Left renal pelvis (tissue), 4 donors: ENCODE data around the gene PTH1R. TPM values are rescaled to one million over a fixed set of nuclear protein-coding genes. Genes with fewer than 3 reads are reported as not detected.

Experiments used
- DNase-seq, 4 donors: peaks; one replicate each; pipeline ENCODE4 v3.0.0-alpha.2; 2013; ENCODE audit warnings: low read depth in 4 of 4, low spot score in 3 of 4
- polyA plus RNA-seq, 4 donors: library from polyadenylated mRNA; unstranded; fragments of 120-200 nt; gene quantifications; one replicate each; pipeline ENCODE4 v1.2.1, GENCODE V29; 2013; ENCODE audit not compliant: insufficient read length in 4 of 4

The PTH1R gene
- polyA plus RNA-seq, 4 donors: 48.6 to 247 (median 162) TPM

DNA sequence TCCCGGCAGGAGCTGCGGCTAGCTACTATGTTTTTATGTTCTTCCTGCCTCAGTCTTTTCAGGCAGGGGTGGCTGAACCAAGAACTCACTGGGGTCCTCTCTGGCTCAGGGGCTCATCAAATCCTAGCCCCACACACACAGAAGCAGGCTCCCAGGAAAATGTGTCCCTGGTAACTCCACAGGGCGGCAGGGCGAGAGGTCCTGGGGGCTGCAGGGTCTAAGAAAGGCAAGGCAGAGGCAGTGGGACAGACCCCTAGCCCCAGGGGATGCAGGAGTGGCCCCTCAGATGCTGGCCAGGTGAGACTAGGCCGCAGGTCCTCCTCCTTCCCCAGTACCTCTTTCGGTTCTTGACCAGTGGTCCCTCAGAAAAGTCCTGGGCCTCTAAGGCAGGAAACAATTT, 48.9 kb downstream of the PTH1R start:
- DNase-seq: no peak

DNA sequence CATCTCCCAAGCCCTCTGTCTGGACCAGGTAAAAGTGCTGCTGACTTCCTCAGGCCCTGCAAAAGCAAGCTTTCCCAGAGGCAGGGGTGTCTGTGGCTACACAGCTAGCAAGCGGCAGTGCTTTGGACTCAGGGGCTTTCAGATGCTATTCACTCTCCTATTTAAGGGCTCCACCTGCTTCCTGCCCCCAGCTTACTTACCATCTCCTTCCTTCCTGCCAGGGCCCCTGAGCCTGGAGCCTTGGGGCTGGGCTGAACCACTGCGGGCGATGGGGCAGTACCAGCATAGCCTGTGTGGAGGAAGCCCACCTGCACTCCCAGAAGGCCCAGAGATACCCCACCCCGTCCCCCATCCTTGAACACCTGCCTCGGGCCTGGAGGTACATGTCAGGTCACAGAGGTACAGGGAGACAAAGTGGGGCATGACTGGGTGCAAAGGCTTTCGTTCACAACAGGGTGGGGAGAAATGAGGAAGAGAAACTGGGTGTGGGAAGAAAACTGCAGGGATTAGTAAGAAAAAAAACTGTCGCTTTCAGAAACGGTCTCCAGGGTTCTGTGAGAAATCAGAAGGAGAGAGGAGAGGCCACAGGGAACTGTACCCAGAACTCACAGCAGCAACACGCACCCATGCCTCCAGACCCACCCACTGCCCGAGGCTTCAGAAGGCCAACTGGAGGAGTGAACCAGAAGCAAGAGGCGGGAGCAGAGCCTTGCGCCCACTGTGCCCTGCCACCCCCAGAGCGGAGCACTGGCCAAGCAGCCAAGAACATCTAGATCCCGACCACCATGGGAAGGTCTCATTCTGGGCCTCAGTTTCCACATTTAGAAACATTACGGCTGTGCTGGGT, 49.6 kb downstream of the PTH1R start:
- no peak for DNase-seq

DNA sequence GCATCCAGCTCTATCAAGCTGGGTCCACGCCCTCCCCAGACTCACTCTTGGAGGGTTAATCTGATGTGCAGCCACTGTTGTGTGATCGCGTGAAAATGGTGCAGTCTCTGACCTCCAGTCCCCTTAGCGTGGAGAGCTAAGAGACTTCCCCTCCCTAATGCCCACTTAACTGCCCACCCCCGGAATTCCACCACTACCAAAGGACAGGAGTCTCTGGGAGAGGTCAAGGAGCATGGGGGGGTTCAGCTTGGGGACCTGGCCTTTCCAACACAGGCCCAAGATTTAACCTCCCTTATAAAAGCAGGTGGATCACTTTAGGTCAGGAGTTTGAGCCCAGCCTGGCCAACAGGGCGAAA, 50.2 kb downstream of the PTH1R start:
- no peak for DNase-seq

DNA sequence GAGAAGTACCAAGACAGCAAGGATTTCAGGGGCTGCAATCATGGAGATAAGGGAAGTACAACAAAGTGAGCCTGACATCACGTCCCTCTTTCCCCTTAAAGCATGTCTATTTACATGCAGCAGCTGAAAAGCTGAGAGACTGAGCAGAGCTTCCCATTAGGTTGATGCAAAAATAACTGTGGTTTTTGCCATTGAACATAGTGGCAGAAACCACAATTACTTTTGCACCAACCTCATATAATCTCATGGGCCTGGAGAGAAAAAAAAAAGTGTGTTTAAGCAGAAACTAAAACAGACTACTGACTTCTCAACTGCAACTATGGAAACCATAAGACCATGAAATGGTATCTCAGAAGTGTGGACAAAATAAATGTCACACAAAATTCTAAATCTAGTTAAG, 50.8 kb downstream of the PTH1R start:
- no peak for DNase-seq

DNA sequence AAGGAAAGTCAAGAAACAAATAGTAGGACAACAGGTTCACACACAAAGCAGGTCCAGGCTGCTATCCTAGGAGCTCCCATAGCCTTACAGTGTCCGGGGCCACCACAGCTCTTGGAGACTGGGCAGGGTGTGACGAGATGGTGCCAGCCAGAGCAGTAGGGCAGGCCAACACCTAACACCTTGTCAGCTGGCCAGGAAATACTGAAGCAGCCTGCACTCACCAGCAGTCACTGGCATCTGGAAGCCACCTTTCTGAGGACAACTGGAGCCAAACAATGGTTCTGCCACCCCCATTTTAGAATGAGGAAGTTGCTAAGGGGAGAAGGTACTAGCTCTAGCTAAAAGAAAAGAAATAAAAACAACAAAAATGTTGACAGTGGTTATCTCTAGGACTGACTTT, 51.8 kb downstream of the PTH1R start:
- DNase-seq: no peak

DNA sequence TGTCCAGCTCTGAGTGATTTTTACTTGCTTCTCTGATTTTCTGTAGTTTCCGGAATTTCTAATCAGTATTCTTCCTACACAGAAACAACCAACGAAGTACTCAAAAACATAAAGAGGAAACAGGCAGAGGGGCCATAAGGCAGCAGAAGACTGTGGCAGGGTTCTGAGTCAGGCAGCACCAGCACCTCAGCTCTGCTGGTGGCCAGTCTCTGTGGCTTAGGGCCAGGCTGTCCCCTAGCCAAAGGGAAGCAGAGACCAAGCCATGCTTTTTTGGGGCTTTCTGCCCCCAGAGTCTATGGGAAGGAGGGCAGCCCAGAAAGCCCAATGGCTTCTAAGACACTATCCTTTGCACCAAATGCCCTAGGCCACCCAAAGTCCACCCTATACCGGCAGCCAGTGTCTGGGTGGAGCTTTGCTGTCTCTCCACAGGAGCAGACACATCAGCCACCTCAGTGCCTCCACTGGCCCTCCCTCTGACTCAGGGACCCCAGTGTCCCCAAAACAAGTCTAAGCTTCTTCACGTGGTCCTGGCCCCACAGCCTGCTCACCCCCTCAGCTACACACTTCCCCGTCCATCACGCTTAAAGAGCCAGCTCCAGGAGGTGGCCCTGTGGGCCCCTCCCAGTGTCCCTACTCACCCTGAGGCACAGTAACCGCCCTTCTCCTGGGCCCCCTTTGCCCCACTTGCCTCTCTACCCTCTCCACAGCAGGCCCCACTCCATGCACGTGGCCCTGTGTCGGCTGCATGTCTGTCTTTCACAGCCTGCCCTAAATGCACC, 52.8 kb downstream of the PTH1R start:
- DNase-seq: no peak

DNA sequence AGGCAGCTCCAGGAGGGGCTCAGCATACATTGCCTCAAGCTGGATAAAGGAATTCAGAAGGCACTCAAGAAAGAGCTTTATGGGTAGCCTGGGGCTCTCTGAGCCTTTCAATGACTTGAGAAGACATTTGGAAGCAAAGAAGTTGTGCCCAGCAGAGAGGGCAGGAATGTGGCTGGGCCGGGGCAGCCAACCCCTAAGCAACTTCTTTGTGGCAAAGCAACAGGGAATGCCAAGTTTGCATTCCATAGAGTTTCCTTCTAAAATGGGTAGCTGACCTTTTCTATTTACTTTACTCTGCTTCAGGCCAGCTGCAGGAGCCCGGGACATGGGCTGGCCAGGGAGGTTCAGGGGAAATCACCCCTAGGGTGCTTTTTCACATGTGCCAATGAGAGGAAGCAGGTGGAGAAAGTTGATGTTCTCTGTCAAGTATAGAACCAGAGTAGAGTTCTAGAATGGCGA, 53.5 kb downstream of the PTH1R start:
- DNase-seq: no peak

DNA sequence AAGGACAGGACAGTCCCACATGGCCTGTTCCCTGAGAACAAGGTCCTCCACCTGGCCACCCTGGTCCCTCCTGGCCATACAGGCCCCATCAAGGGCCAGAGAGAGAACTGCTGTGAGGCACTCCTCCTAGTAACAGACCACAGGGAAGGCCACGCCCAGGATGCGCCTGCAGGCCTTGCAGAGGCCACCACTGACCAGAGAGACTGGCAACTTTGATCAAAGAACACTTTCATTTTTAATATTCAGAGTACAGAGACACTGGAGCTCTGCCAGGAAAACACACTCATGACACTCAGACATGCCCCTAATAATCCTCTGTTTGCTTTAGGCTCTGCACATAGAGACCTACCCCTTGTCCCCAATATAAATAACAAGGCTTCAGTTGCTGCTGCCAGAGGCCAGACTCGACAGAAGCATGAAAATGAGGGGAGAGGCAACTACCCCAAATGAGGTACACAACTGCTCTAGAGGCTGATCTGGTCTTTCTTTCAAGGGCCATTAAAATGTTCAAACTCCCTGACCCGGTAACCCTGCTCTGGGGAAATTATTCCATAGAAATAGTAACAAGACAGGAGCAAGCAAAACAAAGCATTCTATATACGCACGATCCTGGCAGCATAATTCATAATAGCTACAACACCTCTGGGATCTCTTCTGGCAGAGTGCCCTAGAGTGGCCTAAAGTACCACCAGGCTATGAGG, 54.3 kb downstream of the PTH1R start:
- no peak for DNase-seq

DNA sequence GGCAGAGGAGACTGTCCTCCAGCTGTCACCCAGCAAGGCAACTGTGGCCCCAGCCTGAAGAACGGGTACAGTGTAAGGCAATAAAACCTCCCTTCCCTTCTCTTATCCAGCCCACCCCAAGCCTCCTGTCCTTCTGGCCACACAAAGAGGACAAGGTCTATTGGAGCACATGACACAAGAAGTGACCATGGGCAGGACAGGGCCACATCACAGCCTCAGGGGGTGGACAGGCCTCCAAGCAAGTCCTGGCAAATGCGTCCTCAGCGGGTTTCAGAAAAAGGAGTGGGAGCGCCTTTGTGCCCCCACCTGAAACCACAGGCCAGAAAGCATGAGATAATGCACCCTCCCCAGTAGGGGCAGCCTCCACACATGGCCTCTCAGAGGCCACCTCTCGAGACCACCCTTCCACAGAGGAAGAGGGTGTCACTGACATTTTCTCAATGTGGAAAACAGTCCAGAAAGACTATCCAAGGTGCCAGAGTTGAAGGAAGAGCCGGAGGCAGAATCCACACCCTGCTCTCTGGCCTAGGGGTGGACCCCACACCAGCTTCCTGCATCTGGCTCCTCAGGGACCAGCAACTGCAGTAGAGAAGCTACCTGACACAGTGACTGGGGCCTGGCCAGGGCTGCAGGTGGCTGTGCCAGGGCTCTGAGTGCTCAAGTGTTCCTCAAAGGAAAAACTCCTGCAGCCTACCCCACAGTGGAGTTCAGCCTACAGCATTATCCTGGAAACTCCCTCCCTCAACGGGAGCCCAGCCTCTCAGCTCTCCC, 55.1 kb downstream of the PTH1R start:
- no peak for DNase-seq

DNA sequence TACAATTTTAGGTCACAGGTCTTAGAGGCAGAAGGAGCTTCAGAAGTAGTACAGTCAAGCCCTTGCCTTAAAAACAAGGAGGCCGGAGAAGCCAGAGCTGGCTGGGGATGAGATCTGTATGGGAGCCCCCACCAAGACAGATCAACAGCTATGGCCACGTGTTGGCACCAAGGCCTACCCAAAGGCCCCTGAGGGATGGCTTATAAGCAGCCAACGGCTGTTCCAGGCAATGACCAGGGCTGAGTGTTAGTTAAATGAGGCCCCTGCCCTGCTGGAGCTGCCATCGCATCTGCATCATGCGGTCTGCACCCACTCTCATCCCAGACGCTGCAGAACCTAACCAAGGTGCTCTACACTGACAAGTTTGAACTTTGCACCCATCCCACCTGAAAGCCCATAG, 55.7 kb downstream of the PTH1R start:
- DNase-seq: no peak

DNA sequence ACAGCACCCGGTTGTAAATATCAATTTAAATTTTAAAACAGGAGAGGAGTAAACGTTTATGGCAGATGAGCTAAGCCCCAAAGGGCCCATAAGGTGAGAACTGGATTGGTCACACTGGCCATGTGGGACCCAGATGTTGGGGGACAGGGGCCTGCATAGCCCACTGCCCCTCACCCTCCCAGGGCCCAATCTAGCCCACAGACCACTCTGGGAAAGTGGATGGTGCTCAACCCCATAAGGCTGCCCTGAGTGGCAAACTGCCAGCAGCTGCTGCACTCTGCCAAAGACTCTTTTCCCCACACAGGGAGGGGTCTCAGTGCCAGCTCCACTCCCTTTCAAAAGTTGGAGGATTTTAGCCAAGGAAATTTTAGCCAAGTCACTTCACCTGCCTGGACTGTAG, 56.6 kb downstream of the PTH1R start:
- no peak for DNase-seq

DNA sequence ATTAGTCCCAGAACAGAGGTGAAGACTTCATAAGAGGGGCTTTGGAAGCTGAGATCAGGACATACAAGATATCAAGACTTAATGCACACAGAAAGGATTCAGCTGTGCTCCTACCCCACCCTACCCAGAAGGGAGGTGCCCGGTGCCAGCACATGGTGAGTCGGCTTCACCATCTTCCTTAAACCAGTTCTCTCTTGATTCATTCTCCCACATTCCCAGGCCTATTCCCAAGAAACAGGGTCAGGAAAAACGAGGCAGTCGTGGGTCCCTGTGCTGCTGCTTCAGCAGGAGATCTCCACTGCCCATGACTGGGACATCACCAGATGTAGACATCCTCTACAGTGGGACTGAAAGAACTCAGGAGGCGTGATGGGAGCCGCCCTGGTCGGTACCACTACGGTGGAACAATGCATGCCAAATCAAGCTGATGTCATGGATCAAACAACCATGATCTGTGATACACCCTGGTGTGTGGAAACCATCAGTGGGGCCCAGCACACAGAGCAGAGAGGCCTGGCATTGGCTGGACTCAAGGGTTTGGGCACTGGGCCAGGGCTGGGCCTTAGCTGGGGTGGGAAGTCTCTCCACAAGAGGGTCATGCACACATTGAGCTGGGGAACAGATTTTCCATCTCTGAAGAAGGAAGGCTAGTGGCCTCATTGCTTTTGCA, 57.1 kb downstream of the PTH1R start:
- DNase-seq: no peak

DNA sequence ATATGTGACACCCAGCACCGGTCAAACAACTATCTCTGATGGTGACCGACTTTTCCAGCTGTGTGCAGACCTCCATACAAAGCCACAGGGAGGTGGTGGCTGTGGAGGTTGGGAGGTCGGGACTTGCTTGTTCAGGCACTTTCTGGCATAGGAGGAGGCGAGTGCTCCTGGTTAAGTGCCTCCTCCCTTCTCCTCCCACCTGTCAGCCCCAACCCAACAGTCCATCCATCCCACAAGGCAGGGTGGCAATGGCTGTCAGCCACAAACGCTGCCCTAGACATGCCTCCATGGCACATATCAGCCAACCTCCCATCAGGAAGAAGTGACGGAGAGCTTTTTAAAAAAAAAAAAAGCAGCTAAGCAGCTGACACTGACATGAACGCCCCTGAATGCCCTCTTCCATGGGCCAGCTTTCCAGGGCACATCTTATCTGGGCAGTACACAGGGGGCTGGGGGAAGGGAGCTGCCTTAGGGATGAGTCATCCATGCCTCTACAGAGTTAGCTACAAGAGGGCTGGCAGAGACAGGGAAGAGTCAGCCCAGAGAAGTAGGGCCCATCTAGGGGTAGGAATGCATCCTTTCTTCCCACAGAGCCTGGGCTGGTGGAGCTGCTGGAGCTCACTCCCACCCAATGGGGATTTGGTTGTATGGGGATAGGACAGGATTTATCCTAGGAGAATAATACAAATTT, 57.8 kb downstream of the PTH1R start:
- DNase-seq: no peak

DNA sequence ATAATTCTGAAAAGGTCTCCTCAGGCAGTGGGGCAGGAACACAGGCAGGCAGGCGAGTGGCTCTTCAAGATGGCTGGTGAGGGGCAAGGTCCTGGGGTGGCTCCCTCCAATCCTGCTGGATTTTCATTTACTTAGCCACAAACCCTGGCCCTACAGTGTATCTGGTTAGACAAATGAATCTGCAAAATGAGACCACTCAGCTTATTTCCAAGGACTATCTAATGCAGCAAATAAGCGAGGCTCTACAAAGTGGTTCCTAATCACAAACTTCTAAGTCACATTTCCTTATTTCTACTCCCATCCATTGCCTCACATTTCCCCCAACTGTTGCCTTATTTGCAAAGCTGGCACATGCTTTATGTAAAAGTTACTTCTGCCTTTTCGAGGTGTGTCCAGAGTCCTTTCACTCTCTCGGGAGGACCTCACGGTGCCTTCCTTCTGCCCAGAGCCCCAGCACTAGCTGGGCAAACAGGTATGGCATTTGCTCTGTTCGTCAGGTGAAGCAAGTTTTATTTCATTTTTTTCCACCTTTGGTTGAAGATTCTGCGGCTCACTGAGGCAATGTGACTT, 58.6 kb downstream of the PTH1R start:
- DNase-seq: no peak

DNA sequence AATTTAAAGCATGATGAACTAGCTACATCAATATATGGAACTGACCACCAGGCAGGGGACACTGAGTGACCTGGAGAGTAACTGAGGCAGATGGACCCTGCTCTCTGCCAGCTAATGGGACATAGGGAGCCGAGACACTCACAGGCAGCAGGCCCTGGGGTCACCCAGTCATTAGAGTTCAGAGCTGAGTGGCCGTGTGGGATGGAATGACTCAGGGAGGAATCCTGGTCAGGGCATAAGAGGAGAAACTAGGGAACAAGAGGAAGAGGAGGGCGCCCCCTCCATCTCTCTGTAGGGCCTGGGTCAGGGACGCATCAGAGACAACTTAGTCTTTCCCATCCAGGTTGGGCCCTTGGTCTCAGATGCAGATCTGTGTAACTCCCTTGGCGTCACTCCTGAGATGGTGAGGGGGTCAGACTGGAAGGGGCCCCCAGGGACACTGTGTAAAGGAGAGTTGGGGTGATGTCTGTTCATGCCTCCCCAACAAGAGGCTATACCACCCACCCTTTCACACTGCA, 59.3 kb downstream of the PTH1R start:
- DNase-seq: no peak

DNA sequence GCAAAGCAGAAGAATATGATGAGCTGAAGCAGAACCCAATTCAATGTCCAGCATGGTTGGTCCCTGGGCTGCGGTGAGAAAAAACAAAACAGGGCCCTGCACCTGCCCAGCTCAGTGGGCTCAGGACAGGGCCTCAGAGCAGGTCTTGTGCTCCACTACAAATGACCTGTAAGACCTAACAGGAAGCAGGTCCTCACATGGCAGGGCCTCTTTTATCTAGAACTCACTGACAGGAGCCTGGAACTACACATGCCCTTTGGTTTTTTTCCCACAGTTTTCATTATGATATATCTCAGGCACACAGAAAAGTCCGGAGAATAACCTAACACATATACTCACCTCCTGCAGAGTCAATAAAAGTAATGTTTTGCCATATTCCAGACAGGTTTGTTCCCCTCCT, 60.6 kb downstream of the PTH1R start:
- no peak for DNase-seq

DNA sequence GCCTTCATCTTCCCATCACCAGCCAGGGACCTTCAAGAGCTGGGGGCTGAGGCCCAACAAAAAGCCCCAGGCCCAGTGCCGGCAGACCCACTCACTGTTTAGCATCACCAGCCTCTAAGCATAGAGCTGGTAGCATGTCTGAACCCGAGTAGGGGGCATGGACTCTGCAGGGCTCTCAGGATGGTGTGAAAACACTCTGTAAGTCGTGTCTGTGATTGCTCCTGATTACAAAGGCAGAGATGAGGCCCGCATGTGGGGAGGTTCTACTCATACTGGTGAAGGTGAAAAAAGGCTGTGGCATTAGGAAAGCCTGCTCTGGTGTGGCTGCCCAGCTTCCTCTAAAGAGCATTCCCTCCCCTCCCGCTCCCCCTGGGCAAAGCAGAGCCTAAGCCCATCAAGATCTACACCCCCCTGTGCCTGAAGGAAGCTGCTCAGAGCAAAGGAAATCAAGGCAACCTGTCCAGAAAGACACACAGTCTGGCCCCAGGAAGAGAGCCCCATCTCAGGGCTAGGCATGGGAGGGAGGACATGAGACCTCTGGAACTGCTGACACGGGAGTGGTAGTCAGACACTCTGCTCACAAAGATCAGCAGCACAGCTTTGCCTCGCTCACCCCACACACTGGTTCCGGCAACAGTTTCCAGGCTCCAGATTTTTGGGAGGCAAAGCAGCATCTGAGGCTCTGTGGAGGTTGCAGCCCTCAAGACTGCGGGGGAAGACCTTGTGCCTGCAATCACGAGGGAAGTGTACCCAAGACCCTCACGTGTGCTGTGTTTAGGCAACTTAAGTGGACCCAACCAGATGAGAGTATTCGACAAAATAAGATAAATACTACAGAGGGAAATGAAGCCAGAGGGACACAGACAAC, 62.3 kb downstream of the PTH1R start:
- DNase-seq: no peak

DNA sequence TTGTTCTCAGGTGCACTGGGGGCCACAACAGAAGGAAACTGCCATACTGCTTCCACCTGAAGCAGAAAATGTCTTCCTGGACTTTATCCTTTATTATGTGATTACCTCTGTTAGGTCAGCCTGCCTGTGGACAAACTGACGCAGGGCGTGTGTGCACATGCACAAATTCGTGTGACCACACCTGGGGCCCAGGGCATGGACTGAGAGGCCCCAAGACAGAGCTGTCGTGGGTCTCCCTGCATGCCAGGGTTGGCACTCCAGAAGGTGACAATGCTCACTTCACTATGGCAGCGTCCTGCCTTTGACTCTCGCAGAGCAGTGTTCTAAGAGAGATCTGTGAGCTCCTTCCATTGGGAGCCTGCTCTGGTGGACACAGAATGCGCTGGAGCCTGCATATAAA, 64.6 kb downstream of the PTH1R start:
- no peak for DNase-seq
